Neural cell (in vitro differentiated cells): ENCODE measurements around the gene WIPF2.

Experiments
- CTCF ChIP-seq: fragments of 450-650 bp; IDR thresholded peaks from 2 replicates; pipeline ENCODE4 v1.5.1; 2014; ENCODE audit warnings: antibody characterized with exemption, mild to moderate bottlenecking, moderate library complexity; ENCODE audit not compliant: poor library complexity, severe bottlenecking
- EP300 ChIP-seq: fragments of 450-650 bp; conservative IDR thresholded peaks from 2 replicates; pipeline ENCODE4 v1.6.1; 2014; ENCODE audit warnings: antibody characterized with exemption, mild to moderate bottlenecking, moderate library complexity; ENCODE audit not compliant: poor library complexity, severe bottlenecking
- EZH2 ChIP-seq: fragments of 200-600, 300-800 bp; shearing (Covaris generic), sonication (generic); IDR thresholded peaks from 2 replicates; pipeline ENCODE4 v1.6.1; 2014; ENCODE audit warnings: antibody characterized with exemption, low read length, borderline replicate concordance, mild to moderate bottlenecking; ENCODE audit not compliant: insufficient read depth, poor library complexity, severe bottlenecking
- POLR2AphosphoS5 ChIP-seq: IDR thresholded peaks from 2 replicates; pipeline ENCODE4 v1.6.1; 2012
- TAF1 ChIP-seq: IDR thresholded peaks from 2 replicates; pipeline ENCODE4 v1.6.1; 2012; ENCODE audit warnings: low read depth

- no peak for TF ChIP-seq CTCF
- no peak for TF ChIP-seq EZH2
- TF ChIP-seq EP300: no peak
- TF ChIP-seq TAF1: no peak
- no peak for TF ChIP-seq POLR2AphosphoS5
Measured at GRCh38 chr17:40259505-40259904, 40.4 kb downstream of the WIPF2 start.
